GM21381 (cell line): ENCODE results near the gene NAALADL2.
"Not testable (repeated sequence)": the region's sequence is repeated elsewhere in the genome, so short reads cannot be mapped to it uniquely, and the experiment has no call there.

ENCODE experiments used
- ATAC-seq: cut with Tn5 transposase; IDR thresholded peaks from one replicate; pipeline ENCODE4 v1.9.1; 2021; ENCODE audit warnings: mild to moderate bottlenecking, moderate library complexity; ENCODE audit not compliant: unreplicated experiment

Gene NAALADL2

GRCh38 chr3:175068587-175068986 is 209.5 kb downstream of the NAALADL2 start:
- ATAC-seq, result no peak

- ATAC-seq, result no peak
These were observed 211.8 kb downstream of the NAALADL2 start for GRCh38 chr3:175070946-175071345.

GRCh38 chr3:175073219-175073905 is 214.2 kb downstream of the NAALADL2 start:
- ATAC-seq, result no peak

- ATAC-seq, result no peak
These were observed 216.1 kb downstream of the NAALADL2 start for GRCh38 chr3:175075269-175075668.

- no peak for ATAC-seq
These were observed 218.1 kb downstream of the NAALADL2 start for GRCh38 chr3:175077216-175077615.

GRCh38 chr3:175082631-175083030 is 223.5 kb downstream of the NAALADL2 start:
- no peak for ATAC-seq

GRCh38 chr3:175087128-175087527 is 228.0 kb downstream of the NAALADL2 start:
- not testable (repeated sequence) for ATAC-seq

GRCh38 chr3:175088766-175089380 is 229.7 kb downstream of the NAALADL2 start:
- ATAC-seq, result no peak

GRCh38 chr3:175091426-175092114 is 232.4 kb downstream of the NAALADL2 start:
- no peak for ATAC-seq

- no peak for ATAC-seq
These were observed 234.6 kb downstream of the NAALADL2 start for GRCh38 chr3:175093748-175094147.

- ATAC-seq, result no peak
These were observed 235.2 kb downstream of the NAALADL2 start for GRCh38 chr3:175094344-175094743.

- no peak for ATAC-seq
These were observed 239.5 kb downstream of the NAALADL2 start for GRCh38 chr3:175098644-175099043.

GRCh38 chr3:175102161-175102560 is 243.0 kb downstream of the NAALADL2 start:
- no peak for ATAC-seq

GRCh38 chr3:175103298-175103697 is 244.2 kb downstream of the NAALADL2 start:
- ATAC-seq, result no peak

GRCh38 chr3:175105066-175105465 is 245.9 kb downstream of the NAALADL2 start:
- ATAC-seq, result no peak

GRCh38 chr3:175107231-175107630 is 248.1 kb downstream of the NAALADL2 start:
- no peak for ATAC-seq

GRCh38 chr3:175107995-175108394 is 248.9 kb downstream of the NAALADL2 start:
- ATAC-seq, result no peak

- no peak for ATAC-seq
These were observed 249.5 kb downstream of the NAALADL2 start for GRCh38 chr3:175108613-175109151.

GRCh38 chr3:175111036-175111435 is 251.9 kb downstream of the NAALADL2 start:
- ATAC-seq, result no peak

- no peak for ATAC-seq
These were observed 259.3 kb downstream of the NAALADL2 start for GRCh38 chr3:175118382-175118941.

GRCh38 chr3:175121225-175121624 is 262.1 kb downstream of the NAALADL2 start:
- no peak for ATAC-seq
